H1 (cell line): ENCODE measurements around the gene CELF6.

Experiments
- CBX8 ChIP-seq: fragments of 300-800, 300-1000 bp; sonication (generic); IDR thresholded peaks from 2 replicates; pipeline ENCODE4 v1.7.1; 2016; ENCODE audit warnings: low read depth, low read length, borderline replicate concordance
- CREB1 ChIP-seq: IDR thresholded peaks from 2 replicates; pipeline ENCODE4 v1.6.1; 2012; ENCODE audit warnings: inconsistent platforms
- CTCF ChIP-seq, 3 experiments: IDR thresholded peaks; 1 replicate in 2 of 3; 2 replicates in 1 of 3; pipeline versions ENCODE4 v1.5.1 to v1.6.1; 2011; ENCODE audit warnings: low read length in 3 of 3, mild to moderate bottlenecking in 3 of 3, inconsistent platforms in 2 of 3, low read depth in 1 of 3, moderate library complexity in 1 of 3; ENCODE audit not compliant: insufficient read depth in 1 of 3; ENCODE audit errors: control extremely low read depth in 1 of 3
- EP300 ChIP-seq, 2 experiments: IDR thresholded peaks; 1 replicate in 1 of 2; 2 replicates in 1 of 2; pipeline ENCODE4 v1.6.1; 2011 to 2012; ENCODE audit warnings: low read depth in 2 of 2, low read length in 2 of 2, mild to moderate bottlenecking in 2 of 2, borderline replicate concordance in 1 of 2, inconsistent platforms in 1 of 2, moderate library complexity in 1 of 2
- FOSL1 ChIP-seq: IDR thresholded peaks from 2 replicates; pipeline ENCODE4 v1.6.1; 2011; ENCODE audit warnings: mild to moderate bottlenecking, low read depth, low read length, moderate library complexity; ENCODE audit not compliant: insufficient read depth
- JUN ChIP-seq: IDR thresholded peaks from 2 replicates; pipeline ENCODE4 v1.6.1; 2011; ENCODE audit warnings: low read depth, mild to moderate bottlenecking, improper control_type of control experiment, low read length
- PHF8 ChIP-seq: fragments of 200-600 bp; sonication (generic); conservative IDR thresholded peaks from 2 replicates; pipeline ENCODE4 v1.7.1; 2012; ENCODE audit warnings: low read depth, mild to moderate bottlenecking, inconsistent platforms, low read length, moderate library complexity
- POLR2A ChIP-seq, 2 experiments: IDR thresholded peaks; 1 replicate in 1 of 2; 2 replicates in 1 of 2; pipeline ENCODE4 v1.6.1; 2011; ENCODE audit warnings: low read depth in 2 of 2, low read length in 2 of 2, mild to moderate bottlenecking in 2 of 2; ENCODE audit errors: control extremely low read depth in 1 of 2
- RBBP5 ChIP-seq: IDR thresholded peaks from 2 replicates; pipeline ENCODE4 v1.7.1; 2012; ENCODE audit warnings: low read depth, mild to moderate bottlenecking, inconsistent platforms, low read length, moderate library complexity, borderline replicate concordance
- SIRT6 ChIP-seq: IDR thresholded peaks from one replicate; pipeline ENCODE4 v1.7.1; 2012; ENCODE audit warnings: low read length, inconsistent platforms
- TAF1 ChIP-seq: IDR thresholded peaks from 2 replicates; pipeline ENCODE4 v1.6.1; 2011; ENCODE audit warnings: mild to moderate bottlenecking, low read depth, low read length
- USF2 ChIP-seq: IDR thresholded peaks from 2 replicates; pipeline ENCODE4 v1.6.1; 2011; ENCODE audit warnings: low read length, improper control_type of control experiment

- no peak for TF ChIP-seq CTCF (IDR thresholded peaks at IDR 0.05; ENCODE audit: control extremely low read depth in 1 of 3, insufficient read depth in 1 of 3, low read depth in 1 of 3, low read length in 3 of 3)
- no peak for TF ChIP-seq USF2
- TF ChIP-seq POLR2A (IDR thresholded peaks at IDR 0.05; ENCODE audit: control extremely low read depth in 1 of 2, low read depth in 2 of 2, low read length in 2 of 2): no peak
- no peak for TF ChIP-seq EP300 (IDR thresholded peaks at IDR 0.05; ENCODE audit: borderline replicate concordance in 1 of 2, low read depth in 2 of 2, low read length in 2 of 2)
- TF ChIP-seq RBBP5: no peak
- TF ChIP-seq JUN: no peak
- TF ChIP-seq TAF1: no peak
- TF ChIP-seq CBX8: no peak
- no peak for TF ChIP-seq SIRT6
- no peak for TF ChIP-seq PHF8
- TF ChIP-seq FOSL1: no peak
- TF ChIP-seq CREB1: no peak
These were observed 48.9 kb upstream of the CELF6 start for GRCh38 chr15:72368899-72369298.
